ENCODE results near the gene PTPRH. TPM values are rescaled to one million over a fixed set of nuclear protein-coding genes. Genes with fewer than 3 reads are reported as not detected.

PTPRH gene
- total RNA-seq, 1 donor from 2014 or later: 1.0 TPM

GRCh38 chr19:55176076-55176475 lies 33.2 kb downstream of the PTPRH start:
- FAIRE-seq: no peak
- Mint-ChIP-seq H3K9me3 (ENCODE audit: unreplicated experiment) (no peaks in the 10 kb centered on the region), H3K27ac (ENCODE audit: unreplicated experiment) (no peak overlapping the region), H3K4me3 (ENCODE audit: unreplicated experiment) (no peak overlapping the region), H3K36me3 (ENCODE audit: low read depth, unreplicated experiment) (no peaks in the 10 kb centered on the region), H3K4me1 (ENCODE audit: low read depth, unreplicated experiment) (peaks cover 8% of the 10 kb centered on the region), H3K27me3 (ENCODE audit: low read depth, unreplicated experiment) (peaks cover 49% of the 10 kb centered on the region)
- H3K79me2 ChIP-seq (ENCODE audit: insufficient read depth, low read length): no peaks in the 10 kb centered on the region
- no peak for DNase-seq (ENCODE audit: low read depth)
- H3K4me3 ChIP-seq (ENCODE audit: insufficient read depth, low read depth, low read length): no peak overlapping the region
- TF ChIP-seq EZH2 (IDR thresholded peaks at IDR 0.05; ENCODE audit: insufficient read depth, low read length) (no peak), CTCF (IDR thresholded peaks at IDR 0.05; ENCODE audit: insufficient read depth, low read depth, low read length) (no peak)
- H3K4me1 ChIP-seq (ENCODE audit: insufficient read depth, low read length): peaks cover 25% of the 10 kb centered on the region
- no peak overlapping the region for H3K4me2 ChIP-seq (ENCODE audit: low read length)
- no peaks in the 10 kb centered on the region for H3K36me3 ChIP-seq (ENCODE audit: insufficient read depth, low read length)
- H3K27me3 ChIP-seq (ENCODE audit: insufficient read depth, low read length): peaks cover 13% of the 10 kb centered on the region
- H2AFZ ChIP-seq (ENCODE audit: low read depth, low read length): no peak overlapping the region
- H4K20me1 ChIP-seq (ENCODE audit: insufficient read depth, low read length): peaks cover 6% of the 10 kb centered on the region
- H3K27ac ChIP-seq (ENCODE audit: low read depth, low read length): no peak overlapping the region
- no peak overlapping the region for H3K9ac ChIP-seq (ENCODE audit: low read length)
- peaks cover 3% of the 10 kb centered on the region for H3K9me3 ChIP-seq (ENCODE audit: insufficient read depth, low read depth, low read length)

GRCh38 chr19:55175117-55175867 lies 34.0 kb downstream of the PTPRH start:
- H3K4me1 Mint-ChIP-seq (ENCODE audit: low read depth, unreplicated experiment): peaks cover 8% of the 10 kb centered on the region
- Histone ChIP-seq H3K4me1 (ENCODE audit: insufficient read depth, low read length) (peaks cover 25% of the 10 kb centered on the region), H3K4me3 (ENCODE audit: insufficient read depth, low read depth, low read length) (no peak overlapping the region), H3K9ac (ENCODE audit: low read length) (no peak overlapping the region), H3K79me2 (ENCODE audit: insufficient read depth, low read length) (no peaks in the 10 kb centered on the region), H3K27ac (ENCODE audit: low read depth, low read length) (no peak overlapping the region), H3K36me3 (ENCODE audit: insufficient read depth, low read length) (no peaks in the 10 kb centered on the region), H3K9me3 (ENCODE audit: insufficient read depth, low read depth, low read length) (peaks cover 3% of the 10 kb centered on the region), H4K20me1 (ENCODE audit: insufficient read depth, low read length) (peaks cover under 1% of the 10 kb centered on the region), H3K4me2 (ENCODE audit: low read length) (no peak overlapping the region), H3K27me3 (ENCODE audit: insufficient read depth, low read length) (peaks cover 13% of the 10 kb centered on the region), H2AFZ (ENCODE audit: low read depth, low read length) (no peak overlapping the region)
- H3K27me3 Mint-ChIP-seq (ENCODE audit: low read depth, unreplicated experiment): peaks cover 48% of the 10 kb centered on the region
- no peak overlapping the region for H3K4me3 Mint-ChIP-seq (ENCODE audit: unreplicated experiment)
- H3K27ac Mint-ChIP-seq (ENCODE audit: unreplicated experiment): no peak overlapping the region
- TF ChIP-seq EZH2 (IDR thresholded peaks at IDR 0.05; ENCODE audit: insufficient read depth, low read length) (no peak), CTCF (IDR thresholded peaks at IDR 0.05; ENCODE audit: insufficient read depth, low read depth, low read length) (no peak)
- DNase-seq (ENCODE audit: low read depth) (no peak), FAIRE-seq (no peak)
- no peaks in the 10 kb centered on the region for H3K9me3 Mint-ChIP-seq (ENCODE audit: unreplicated experiment)
- no peaks in the 10 kb centered on the region for H3K36me3 Mint-ChIP-seq (ENCODE audit: low read depth, unreplicated experiment)

Data from astrocyte (in vitro differentiated cells and primary cell).